Hindlimb muscle (tissue), 1 donor: ENCODE data around the gene KIF2B. TPM values are rescaled to one million over a fixed set of nuclear protein-coding genes. Genes with fewer than 3 reads are reported as not detected.
"Not testable (repeated sequence)": the region's sequence is repeated elsewhere in the genome, so short reads cannot be mapped to it uniquely, and the experiment has no call there.

Experiments
- DNase-seq: peaks from one replicate; pipeline ENCODE4 v3.0.0-alpha.2; 2013
- polyA plus RNA-seq: library from polyadenylated mRNA; unstranded; fragments of 120-200 nt; gene quantifications from one replicate; pipeline ENCODE4 v1.2.1, GENCODE V29; 2013; ENCODE audit not compliant: insufficient read length

KIF2B gene
- not detected for polyA plus RNA-seq

DNA sequence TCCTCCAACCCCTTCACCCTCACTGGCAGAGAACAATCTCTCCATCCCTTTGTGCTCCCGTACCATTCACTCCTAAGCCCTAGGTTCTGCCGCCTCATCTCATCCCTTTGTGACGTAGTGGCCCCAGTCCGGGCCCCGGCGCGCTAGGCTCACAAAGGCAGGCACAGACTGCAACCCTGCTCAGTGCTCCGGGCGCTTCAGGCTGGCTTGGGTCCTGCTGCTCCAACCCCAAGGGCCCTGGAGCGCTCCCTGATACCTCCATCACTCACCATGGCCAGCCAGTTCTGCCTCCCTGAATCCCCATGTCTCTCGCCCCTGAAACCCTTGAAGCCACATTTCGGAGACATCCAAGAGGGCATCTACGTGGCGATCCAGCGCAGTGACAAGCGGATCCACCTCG, at the start of gene KIF2B:
KIF2B (plus strand) TSS at position 164 of the 400 bp plus-strand sequence; CDS start at position 271, 107 bp downstream.
- no peak for DNase-seq

DNA sequence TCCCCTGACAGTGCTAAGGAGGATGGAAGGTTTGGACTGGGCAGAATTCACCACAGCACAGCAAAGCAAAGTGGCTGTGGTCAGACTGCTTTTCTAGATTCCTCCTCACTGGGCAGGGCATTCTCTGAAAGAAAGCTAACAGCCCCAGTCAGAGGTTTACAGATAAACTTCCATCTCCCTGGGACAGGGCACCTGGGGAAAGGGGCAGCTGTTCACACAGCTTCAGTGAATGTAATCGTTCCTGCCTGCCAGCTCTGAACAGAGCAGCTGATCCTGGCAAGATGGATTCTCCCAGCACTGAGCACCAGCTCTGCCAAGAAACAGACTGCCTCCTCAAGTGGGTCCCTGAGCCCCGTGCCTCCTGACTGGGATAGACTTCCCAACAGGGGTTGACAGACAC, 42.4 kb upstream of the KIF2B start:
- no peak for DNase-seq

DNA sequence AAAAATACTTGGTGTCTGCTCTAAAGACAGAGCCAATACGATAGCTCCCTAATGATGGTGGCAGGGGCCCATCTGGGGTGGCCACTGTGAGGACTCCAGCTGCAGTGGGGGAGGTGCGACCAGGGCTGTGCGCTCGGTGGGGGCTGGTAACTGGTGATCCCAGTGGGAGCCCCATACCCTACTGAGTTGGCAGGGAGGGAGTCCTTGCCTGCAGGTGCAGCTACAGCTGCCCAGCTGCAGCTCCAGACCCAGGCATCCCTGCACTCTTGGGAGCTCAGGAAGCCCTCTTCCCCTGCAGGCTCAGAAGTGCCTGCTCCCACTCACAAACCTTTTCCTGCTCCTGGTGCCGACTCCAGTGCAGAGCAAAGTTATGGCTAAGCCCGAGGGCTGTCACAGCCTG, 31.2 kb upstream of the KIF2B start:
- DNase-seq = no peak

DNA sequence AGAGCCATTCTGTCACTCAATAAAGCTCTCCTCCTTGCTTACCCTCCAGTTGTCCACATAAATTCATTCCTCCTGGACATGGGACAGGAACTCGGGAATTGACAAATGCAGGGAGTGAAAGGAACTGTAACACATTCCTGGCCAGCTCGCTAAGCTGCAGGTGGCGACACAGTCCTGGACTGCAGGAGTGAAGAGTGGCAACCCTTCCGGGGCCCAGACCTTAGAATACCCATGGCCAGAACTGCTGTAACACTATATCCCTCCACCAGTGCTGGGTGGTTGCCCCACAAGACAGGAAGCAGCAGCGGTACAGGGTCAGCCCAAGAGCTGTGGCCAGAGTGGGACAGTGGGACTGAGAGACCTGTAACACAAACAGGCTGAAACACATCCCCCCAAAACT, 30.3 kb upstream of the KIF2B start:
- no peak for DNase-seq

- no peak for DNase-seq
These were observed 29.7 kb upstream of the KIF2B start for GRCh38 chr17:53792997-53793396.

DNA sequence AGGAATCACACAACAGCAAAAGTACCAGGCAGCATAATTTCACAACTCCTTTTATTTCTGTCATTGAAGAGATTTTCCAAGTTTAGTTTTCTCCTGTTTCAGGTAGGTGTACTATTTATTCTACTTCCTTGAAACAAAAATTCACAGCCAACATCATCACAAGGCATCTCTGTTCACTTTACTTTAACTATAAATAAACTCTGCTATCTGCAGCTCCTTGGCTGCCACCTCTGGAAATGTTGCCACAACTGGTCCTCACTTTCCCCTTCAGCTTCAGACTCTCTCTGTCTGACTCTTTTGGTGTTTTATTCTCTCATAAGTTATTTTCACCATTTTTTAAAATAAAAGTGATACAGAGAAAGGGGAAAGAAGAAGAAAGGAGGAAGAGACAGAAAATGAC, 27.9 kb upstream of the KIF2B start:
- DNase-seq = no peak

DNA sequence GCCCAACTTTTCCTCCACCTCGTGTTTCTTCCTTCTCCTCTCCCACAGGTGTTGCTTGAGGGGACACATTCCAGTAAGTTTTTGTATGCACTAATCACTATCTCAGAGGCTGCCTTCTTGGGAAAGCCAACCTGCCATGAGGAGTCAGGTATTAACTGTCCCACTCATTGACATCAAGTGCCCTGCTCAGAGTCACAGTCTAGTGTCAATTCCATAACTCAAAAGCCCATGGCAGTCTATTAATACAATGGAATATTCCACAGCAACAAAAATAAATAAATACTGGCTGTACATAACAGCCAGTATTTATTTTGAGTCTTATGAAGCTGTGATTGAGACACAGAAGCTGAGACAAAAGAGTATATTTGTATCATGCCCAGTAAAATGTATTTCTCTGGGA, 26.1 kb upstream of the KIF2B start:
- DNase-seq = no peak

DNA sequence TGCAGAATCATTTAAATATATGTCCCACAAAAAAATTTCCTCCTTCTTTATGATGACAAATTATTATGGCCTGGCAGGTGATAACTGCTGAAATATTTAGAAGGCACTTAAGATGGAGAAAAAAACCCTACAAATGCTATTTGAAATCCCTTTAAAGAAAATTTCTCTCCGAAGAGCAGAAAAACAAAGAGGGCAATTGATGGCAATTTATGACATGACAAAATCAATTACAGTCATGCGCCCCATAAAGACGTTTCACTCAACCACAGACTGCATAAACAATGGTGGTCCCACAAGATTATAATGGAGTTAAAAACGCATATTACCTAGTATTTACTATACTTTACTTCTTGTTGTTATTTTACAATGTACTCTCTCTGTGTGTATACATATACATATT, 25.2 kb upstream of the KIF2B start:
- no peak for DNase-seq

DNA sequence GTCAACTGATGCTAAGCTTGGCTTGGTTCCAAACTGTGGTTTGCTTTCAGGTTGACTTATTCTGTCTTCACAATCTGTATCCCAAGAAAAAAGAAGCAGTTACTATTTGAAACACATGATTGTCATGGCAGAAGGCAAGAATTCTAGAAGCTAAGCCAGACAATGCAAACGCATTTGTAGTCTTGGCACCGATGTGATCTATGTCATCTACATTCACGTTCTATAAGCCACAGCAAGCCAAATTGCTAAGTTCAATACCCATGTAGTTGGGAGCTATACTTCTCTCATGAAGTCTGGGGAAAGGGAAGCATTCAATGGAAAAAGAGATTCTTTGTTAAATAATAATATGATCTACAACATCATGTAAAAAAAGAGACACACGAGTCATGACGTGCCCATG, 18.3 kb upstream of the KIF2B start:
- no peak for DNase-seq

- no peak for DNase-seq
These were observed 16.3 kb upstream of the KIF2B start for GRCh38 chr17:53806473-53806872.

- peak; percentile 9 for DNase-seq
These were observed 15.4 kb upstream of the KIF2B start for GRCh38 chr17:53807286-53807685.

DNA sequence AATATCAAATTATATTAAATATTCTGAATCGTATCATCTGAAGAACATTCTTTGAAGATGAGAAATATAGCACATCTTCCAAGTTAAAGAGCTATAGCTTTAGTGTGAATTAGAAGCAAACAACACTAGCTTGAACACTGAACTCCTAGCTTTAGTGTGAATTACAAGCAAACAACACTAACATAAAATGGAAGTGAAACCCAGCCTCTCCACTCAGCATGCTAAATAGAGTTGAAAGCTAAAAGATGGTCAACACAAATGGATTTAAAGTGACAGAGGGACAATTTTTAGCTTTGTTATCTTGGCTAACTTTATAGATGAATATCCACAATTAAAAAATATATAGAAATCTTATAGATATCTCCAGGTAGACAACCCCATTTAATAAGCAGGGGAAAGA, 4.5 kb upstream of the KIF2B start:
- DNase-seq = no peak

- no peak for DNase-seq
These were observed 3.8 kb upstream of the KIF2B start for GRCh38 chr17:53818929-53819328.

GRCh38 chr17:53819956-53820355, 2.8 kb upstream of the KIF2B start:
- DNase-seq = no peak

- DNase-seq = peak; percentile 2
These were observed 769 bp downstream of the KIF2B start for GRCh38 chr17:53823341-53824050.

DNA sequence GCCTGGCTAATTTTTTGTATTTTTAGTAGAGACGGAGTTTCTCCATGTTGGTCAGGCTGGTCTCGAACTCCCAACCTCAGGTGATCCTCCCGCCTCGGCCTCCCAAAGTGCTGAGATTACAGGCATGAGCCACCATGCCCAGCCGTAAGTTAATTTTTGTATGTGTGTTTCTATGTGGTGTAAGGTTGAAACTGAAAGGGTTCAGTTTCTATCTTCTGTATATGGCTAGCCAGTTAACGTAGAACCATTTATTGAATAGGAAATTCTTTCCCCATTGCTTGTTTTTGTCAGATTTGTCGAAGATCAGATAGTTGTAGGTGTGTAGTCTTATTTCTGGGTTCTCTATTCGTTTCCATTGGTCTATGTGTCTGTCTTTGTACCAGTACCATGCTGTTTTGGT, 12.0 kb downstream of the KIF2B start:
- not testable (repeated sequence) for DNase-seq

DNA sequence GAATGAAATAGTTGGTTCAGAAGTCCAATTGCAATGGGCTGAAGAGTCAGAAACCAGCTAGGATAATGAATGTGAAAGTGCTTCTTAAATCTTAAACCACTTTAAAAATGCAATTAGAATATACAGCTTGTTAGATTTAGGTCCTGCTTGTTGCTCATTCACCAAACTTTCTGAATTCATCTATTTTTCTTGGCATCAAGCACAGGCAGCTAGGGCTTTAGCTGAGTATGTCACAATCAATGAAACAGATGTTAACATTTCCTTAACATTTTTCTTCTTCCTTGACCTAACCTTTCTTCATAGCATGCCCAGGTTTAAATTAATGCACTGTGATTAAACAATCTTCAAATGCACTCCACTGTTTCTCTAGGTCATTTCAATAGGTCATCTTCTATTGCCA, 14.4 kb downstream of the KIF2B start:
- no peak for DNase-seq

- DNase-seq = no peak
These were observed 21.9 kb downstream of the KIF2B start for GRCh38 chr17:53844491-53845107.

DNA sequence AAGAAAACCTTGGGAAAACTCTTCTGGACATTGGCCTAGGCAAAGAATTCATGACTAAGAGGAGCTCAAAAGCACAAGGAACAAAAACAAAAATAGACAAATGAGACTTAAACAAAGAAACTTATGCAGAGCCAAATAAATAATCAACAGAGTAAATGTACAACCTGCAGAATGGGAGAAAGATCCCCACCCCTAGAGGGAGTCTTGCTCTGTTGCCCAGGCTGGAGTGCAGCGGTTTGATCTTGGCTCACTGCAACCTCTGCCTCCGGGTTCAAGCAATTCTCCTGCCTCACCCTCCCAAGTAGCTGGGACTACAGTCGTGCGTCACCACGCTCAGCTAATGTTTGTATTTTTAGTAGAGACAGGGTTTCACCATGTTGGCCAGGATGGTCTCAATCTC, 48.4 kb downstream of the KIF2B start:
- DNase-seq = not testable (repeated sequence)
